Measurements from ENCODE around the gene HAUS8. TPM values are rescaled to one million over a fixed set of nuclear protein-coding genes. Genes with fewer than 3 reads are reported as not detected.

The HAUS8 gene
- total and polyA plus RNA-seq, 9 of the 15 experiments (the other 6 are each of a cell fraction or from before 2014, with no cell fraction given) = 20.5 to 53.2 (median 36.0) TPM

- TF ChIP-seq HDAC2 (IDR thresholded peaks at IDR 0.05) (peak; percentile 83), ZNF655 (CRISPR knock-in tag; IDR thresholded peaks at IDR 0.05) (no peak), STAG1 (CRISPR knock-in tag; IDR thresholded peaks at IDR 0.05; ENCODE audit: borderline replicate concordance) (no peak), CXXC5 (CRISPR knock-in tag; IDR thresholded peaks at IDR 0.05) (peak; percentile 96), MYC (IDR thresholded peaks at IDR 0.05; ENCODE audit: low read depth, low read length) (peak; percentile 73), MYC (CRISPR knock-in tag; IDR thresholded peaks at IDR 0.05; ENCODE audit: borderline replicate concordance, low read depth) (no peak; the same call in 1 of the 2 replicates), THAP12 (CRISPR knock-in tag; IDR thresholded peaks at IDR 0.05) (peak; percentile 49; the same call in 1 of the 2 replicates), HMG20A (CRISPR knock-in tag; conservative IDR thresholded peaks at IDR 0.05) (no peak), DPF2 (IDR thresholded peaks at IDR 0.05) (peak; percentile 26), ZNF140 (CRISPR knock-in tag; IDR thresholded peaks at IDR 0.05) (no peak), ARHGAP35 (IDR thresholded peaks at IDR 0.05; ENCODE audit: partially characterized antibody) (no peak), POLR3A (IDR thresholded peaks at IDR 0.05; ENCODE audit: borderline replicate concordance, extremely low read depth, insufficient read depth, insufficient read length) (no peak), EP300 (IDR thresholded peaks at IDR 0.05; ENCODE audit: low read length) (peak; percentile 7; the same call in 1 of the 2 replicates), EGR1 (conservative IDR thresholded peaks at IDR 0.05) (peak; percentile 89), GABPB2 (CRISPR knock-in tag; conservative IDR thresholded peaks at IDR 0.05) (no peak), MCM3 (IDR thresholded peaks at IDR 0.05) (no peak), E2F6 (IDR thresholded peaks at IDR 0.05; ENCODE audit: borderline replicate concordance in 1 of 2, extremely low read depth in 1 of 2, insufficient read depth in 1 of 2, insufficient read length in 1 of 2, low read depth in 1 of 2, low read length in 1 of 2, poor library complexity in 1 of 2, severe bottlenecking in 1 of 2) (peak; percentile 92 to 95), ZKSCAN1 (IDR thresholded peaks at IDR 0.05; ENCODE audit: low read depth, low read length) (no peak), ZNF586 (CRISPR knock-in tag; conservative IDR thresholded peaks at IDR 0.05) (no peak), SIN3A (IDR thresholded peaks at IDR 0.05; ENCODE audit: borderline replicate concordance in 2 of 2, control insufficient read depth in 1 of 2, low read depth in 2 of 2, low read length in 2 of 2) (peak; percentile 79 to 85; a peak in 3 of 4 replicates), NFE2 (IDR thresholded peaks at IDR 0.05; ENCODE audit: low read depth) (peak; percentile 51; the same call in 1 of the 2 replicates), ZNF165 (CRISPR knock-in tag; IDR thresholded peaks at IDR 0.05; ENCODE audit: borderline replicate concordance) (no peak), ZNF232 (CRISPR knock-in tag; IDR thresholded peaks at IDR 0.05) (no peak), IRF2 (CRISPR knock-in tag; IDR thresholded peaks at IDR 0.05) (no peak), TBL1XR1 (IDR thresholded peaks at IDR 0.05; ENCODE audit: low read length in 2 of 2) (peak in 1 of 2 experiments; percentile 4; a peak in 1 of 4 replicates)
Observed at GRCh38 chr19:17075035-17075863, at the start of gene HAUS8, which contains the start of gene MYO9B (continued).
